Measurements from ENCODE around the gene POLA1.
A peak's percentile ranks its signal among the peaks of the same experiment; 100 is the strongest.

Gene POLA1

DNA sequence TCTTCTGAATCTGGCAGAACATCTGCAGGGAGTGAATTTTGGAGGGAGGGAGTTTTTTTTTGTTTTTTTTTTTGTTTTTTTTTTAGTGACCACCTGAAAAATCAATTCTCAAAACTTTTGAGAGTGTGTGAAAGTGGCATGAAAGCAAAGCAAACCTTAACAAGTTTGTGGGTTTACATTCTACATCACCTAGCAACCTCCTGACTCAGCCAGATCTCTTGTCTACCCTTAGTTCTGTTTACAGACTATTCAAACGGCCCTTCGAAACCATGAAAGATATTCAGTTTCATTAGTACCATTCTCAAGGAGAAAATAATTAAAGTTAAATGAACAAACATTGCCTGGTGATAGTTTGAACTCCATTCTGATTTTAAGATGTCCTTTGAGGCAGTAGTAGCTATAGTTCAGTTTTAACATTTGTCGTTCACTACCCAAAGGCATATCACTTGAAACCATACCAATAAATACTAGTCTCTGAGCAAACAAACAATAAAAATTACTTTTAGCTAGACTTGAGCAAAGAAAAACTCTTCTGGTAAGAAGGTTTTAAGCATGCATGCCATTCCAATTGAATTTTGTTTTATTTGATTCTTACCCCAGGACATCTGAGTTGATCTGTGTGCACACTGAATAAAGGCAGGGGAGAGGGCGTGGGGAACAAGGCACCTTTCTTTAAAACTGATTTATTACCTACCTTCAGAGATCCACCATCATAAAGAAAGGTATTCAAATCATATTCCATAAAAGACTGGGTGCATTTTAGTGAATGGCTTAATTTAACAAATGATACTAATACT lies 184.3 kb downstream of the POLA1 start:
- DNase-seq, result no peak

DNA sequence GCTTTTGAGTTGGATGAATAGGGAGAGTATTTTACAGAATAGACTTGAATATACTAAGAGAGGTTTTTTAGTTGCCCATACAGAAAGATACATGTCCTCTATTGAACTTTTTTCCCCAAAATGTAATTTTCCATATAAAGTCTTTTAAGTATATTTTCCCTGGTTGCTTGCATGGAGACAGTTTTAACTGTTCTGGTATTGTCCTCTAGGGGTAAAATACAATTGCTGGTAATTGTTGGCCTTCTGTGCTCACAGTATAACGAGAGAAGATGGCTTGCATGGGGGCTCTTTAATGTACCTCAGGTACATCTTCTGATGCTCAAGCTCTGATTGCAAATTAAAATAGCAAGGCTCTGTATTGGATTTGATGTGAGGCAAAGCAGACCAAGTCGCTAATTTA lies 186.0 kb downstream of the POLA1 start:
- no peak for DNase-seq

DNA sequence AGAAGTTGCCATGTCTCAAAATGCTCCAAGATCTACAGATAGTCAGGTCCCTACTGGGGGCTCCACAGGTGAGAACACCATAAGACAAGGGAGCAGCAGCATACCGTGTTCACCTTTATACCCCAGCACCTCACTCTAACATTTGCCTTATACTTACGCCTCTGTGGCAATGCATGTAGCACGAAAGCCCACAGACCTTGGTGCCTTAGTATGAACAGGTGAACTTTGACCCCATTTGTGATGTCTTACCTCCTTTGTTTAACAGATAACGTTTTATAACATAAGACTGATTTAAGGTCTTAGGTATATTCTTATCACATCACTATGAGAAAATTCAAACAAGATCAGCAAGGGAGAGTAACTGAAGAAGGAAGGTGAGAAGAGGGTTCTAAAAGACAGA lies 193.2 kb downstream of the POLA1 start:
- no peak for DNase-seq

DNA sequence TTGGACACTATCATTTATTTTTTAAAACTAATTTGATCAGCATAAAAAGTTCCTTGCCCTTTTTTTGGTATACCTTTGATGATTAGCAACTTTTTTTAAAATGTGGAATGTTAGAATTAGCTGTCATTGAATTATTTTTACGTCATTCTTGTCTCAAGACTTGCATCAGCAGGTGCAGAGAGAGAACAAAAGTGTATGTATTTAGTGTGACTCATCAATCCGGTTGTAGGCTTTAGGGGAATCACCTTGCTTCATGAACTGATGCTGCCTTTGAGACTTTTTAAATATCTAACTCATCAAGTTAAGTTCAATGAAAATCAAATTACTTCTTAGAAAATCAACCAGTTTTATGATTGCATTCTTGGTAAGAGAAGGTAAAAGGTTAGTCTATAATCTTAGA lies 197.0 kb downstream of the POLA1 start:
- no peak for DNase-seq

DNA sequence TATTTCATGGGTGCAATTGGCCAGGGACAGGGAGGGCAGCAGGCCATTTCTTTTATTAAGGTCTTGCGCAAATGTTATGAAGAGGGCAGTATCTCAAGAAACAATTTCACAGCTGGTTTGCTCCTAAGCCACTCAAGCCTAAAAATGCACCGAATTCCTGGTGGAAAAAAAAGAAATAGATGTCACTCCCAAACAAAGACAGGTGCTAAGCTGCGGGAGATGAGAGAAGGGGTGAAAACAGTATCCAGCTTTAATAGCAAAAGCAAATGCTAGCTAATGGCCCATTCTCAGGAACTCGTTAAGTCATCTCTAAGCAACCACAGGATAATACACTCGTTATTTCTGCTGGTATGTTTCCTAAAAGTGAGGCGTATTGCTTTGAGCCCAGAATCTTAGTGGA lies 205.7 kb downstream of the POLA1 start:
- DNase-seq, result no peak

DNA sequence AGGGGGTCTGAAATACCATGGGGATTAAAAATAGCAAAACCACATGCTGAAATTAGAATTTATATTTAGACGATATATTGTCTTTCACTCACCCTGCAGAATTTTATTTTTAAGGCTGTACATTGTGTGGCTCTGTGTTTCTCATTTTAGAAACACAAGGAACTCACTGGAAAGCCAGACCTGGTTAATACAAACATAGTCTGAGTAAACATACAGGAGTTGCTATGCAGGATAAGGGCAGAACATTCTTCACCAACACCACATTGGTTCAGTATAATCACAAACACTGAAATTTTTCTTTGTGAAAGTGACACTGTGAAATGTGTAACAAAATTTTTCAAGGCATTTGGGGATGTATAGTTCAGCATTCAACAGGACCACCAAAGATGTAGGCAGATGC lies 206.5 kb downstream of the POLA1 start:
- DNase-seq, result no peak

DNA sequence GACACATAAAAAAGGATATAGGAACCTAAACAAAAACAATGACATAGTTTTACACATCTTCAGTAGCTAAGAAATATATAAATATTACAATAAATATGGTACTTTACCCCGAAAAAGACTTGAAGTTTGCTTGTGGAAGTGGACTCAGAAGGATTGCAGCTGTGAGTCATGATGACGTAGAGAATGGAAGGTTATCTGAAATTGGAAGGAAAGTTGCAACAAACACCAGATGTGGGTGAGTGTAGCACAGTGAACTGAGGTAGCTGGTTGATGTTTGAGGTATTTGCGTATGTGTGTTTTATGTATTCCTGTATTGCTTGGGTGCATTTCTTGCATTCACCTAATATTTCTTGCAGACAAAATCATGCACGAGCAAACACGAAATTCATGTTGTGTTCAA lies 209.1 kb downstream of the POLA1 start:
- DNase-seq, result no peak

DNA sequence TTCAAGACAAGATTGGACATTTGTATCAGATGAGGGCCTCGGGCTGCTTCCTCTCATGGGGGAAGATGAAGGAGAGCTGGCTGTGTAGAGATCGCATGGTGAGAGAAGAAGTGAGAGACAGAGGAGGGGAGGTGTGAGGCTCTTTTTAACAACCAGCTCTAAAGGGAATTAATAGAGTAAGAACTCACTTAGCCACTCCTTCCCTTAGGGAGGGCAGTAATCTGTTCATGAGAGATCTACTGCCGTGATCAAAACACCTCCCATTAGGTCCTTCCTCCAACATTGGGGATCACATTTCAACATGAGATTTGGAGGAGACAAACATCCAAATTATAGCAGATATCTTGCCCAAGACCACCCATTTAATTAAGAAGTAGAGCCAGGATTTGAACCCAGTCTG lies 225.0 kb downstream of the POLA1 start:
- DNase-seq, result no peak

DNA sequence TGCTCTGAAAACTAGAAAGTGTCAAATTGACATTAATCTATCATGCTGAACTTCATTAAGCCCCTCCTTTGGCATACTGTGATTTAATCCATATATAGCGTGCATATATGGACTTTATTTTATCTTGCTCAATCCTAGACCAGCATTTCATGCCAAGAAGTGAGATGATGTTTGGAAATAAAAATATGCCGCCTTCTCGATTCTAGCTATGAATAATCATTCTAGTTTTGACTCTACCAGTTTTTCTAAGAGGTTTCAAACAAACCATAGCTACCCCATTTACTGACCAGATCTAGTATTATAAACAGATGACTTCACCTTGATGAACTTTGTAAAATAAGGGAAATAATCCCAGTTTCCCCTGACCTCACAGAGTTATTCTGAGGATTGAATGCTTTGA lies 227.1 kb downstream of the POLA1 start:
- DNase-seq, result no peak

DNA sequence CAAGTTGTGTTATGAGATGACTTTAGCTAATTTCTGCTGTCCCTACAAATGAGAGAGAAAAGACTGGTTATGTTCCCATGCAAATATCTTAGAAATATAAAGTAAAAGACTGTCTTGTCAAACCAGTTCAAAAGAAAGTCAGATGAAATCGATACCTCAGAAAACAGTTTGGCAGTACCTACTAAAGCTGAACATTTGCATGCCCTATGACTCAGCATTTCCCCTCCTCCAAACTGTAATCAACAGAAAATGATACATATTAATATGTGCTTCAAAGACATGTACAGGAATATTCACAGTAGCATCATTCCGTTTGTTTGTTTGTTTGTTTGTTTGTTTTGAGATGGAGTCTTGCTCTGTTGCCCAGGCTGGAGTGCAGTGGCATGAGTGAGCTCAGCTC lies 231.7 kb downstream of the POLA1 start:
- no peak for DNase-seq

DNA sequence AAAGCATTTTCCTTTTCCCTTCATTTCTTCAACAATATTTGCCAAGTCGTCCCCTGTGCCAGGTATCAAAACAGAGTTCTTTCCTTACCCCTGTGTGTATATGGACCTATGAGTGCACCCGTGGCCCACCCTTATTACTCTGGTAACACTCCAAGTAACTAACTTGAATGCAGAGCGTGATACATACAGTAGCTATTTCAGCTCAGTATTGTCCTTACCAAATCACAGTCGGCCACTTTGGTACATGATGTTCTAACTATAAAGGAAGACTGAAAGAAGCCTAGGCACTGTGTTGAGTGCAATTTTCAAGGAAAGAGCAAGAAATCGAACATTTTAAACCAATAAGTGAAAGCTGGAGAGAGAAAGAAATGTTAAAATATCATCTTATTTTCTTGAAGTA lies 233.7 kb downstream of the POLA1 start:
- DNase-seq, result no peak

DNA sequence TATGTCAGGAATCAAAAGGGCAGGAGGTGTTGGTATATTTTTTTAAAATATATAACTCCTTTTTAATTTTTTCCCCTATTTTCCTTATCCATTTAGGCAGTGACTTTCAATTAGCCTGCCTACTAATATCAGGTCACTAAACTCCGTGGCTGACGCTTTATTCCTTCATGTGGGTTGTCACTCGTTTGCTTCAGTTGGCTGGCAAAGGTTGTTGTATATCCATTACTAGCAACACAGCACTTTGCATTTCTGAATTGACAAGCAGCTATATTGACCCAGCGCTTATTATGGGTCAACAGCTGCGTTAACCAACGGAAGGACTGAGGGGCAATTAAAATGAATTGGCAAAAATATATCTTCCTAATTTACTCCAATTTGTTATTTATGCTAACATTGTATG lies 234.4 kb downstream of the POLA1 start:
- DNase-seq, result no peak

DNA sequence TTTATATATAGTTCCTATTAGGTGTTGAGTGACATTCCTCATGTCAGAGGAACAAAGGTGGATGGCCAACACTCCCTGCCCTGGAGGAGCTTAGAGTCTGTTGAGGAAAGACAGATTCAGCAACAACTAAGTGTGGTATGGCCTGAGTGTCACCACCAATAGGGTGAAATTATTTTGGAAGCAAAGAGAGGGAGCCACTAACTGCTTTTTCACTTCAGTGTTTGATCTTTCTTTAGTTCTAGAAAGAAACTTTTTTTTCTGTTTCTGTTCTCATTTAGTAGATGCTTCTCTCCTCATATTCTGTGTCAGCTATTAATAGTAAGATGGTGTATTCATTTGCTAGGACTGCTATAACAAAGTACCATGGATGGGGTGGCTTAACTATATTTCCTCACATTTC lies 240.6 kb downstream of the POLA1 start:
- DNase-seq, result no peak

DNA sequence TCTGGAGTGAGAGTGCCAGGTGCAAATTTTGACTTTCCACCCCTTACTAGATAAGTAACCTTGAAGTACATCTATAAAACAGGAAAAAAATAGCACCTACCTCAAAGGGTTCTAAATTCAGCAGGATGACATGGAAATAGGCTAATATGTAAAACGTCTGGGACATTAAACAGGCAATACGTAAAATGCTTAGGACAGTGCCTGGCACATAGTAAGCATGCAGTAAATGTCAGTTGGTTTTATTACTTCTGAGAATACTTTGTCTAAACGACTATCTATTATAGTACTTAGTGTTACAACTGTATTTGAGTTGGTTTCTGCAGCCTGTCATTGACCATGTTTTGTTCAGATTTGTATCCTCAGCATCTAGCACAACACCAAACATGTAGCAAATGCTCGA lies 251.3 kb downstream of the POLA1 start:
- DNase-seq, result no peak

DNA sequence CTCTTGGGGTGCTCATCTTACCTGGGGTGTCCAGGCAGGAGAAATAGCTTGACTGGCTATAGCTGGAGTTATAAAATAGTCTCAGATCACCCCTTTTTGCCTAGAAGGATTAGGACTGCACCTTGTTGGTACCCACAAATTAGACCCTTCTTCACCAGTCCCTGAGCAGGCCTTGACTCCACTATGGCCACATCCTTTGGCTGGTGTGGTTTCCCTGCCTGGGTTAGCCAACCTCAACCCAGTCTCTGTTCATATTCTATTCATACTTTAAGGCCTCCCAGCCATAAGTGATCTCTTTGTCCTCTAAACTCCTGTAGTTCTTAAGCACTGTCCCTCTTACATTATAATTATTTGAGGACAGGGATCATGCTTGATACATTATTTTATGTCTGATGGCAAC lies 252.7 kb downstream of the POLA1 start:
- no peak for DNase-seq

DNA sequence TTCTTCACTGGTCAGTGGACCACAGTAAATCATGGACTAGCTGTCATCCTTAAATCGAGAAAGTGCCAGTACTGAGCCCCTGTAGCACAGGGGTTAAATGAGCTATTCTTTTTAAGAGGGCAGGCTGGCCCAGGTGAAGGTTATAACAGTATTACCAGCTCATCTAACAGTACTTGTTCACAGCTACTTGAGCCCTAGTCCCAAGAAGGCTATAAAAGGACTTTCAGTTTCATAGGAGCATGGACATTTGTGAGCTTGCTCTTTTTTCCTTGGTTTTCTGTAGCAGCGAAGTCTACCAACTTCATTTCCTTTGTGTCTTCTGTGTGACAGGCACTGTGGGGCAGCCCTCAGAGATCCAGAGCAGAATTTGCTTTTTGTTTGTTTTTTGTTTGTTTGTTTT lies 261.0 kb downstream of the POLA1 start:
- DNase-seq, result no peak

DNA sequence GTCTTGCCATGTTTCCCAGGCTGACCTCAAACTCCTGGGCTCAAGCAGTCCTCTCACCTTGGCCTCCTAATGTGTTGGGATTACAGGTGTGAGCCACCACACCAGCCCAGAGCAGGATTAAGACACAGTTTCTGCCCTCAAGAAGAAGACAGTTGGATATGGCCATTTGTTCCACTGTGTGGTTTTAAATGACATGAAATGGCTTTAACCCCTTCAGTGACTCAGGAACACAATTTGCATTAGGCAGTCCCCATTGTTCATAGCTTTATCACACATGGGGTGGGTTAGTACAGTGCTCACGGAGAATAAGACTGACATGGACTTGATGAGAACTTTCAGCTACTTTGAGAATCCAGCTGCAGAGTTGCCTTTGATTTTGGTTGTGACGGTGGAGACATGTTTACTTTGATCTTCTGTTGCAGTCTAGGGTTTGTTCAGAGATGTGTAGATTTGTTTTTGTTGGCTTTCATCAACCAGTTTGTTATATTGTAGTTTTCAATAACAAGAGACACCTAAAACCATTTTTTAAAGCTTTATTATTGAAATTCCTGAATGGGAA lies 261.7 kb downstream of the POLA1 start:
- DNase-seq, result no peak

DNA sequence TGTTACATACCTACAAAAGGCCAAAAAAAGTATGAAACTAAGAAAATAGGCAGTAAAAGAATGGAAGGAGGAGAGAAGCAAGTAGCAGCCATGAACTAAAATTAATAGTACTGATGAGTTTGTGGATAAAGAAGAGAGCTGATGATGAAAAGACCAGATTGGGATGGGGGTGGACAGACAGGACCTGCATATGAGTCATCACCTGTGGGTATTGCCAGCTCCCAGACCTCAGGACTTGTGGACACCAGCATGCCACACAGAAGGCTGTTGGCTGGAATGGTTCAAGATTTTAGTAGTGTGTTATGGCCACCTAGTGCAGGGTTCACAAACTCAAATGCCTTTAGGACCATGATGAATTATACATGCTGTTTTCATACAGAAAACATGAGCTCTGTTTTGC lies 263.1 kb downstream of the POLA1 start:
- peak in 1 of 2 experiments; percentile 14 for DNase-seq

DNA sequence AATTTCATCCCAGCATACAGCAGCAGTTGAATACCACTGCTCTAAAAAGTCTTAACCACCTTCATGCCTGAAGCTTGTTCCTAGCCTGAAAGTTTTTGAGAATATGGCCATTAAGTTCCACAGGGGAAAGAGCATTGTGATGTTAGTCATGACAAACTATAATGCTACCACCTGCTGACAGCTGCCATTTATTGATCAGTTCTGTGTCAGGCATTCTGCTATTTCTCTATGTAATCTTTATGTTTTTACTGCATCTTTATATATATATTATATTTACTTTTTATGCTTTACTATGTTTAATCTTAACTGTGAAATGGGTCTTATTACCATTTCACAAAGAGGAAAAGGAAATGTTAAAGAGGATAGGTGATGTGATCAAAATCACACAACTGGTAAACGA lies 268.1 kb downstream of the POLA1 start:
- DNase-seq, result no peak

DNA sequence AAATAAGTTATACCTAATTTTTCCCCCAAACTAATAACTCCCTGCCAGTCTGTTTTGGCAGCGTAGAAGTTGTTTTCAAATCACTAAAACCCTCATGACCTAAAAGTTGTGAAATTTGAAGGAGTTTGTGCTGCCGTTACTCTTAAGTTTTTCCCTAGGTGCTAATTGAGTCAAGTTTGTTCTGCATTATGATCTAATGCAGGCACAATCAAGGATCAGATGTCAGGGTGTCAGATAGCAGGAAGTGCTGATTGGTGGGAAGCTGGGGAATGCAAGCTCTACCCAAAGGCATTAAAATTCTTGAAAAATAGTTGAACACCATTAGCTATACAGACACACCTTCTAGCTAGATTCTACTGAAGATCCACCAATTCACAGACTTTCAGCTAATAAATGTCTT lies 270.1 kb downstream of the POLA1 start:
- DNase-seq, result peak in 1 of 2 experiments; percentile 6

DNA sequence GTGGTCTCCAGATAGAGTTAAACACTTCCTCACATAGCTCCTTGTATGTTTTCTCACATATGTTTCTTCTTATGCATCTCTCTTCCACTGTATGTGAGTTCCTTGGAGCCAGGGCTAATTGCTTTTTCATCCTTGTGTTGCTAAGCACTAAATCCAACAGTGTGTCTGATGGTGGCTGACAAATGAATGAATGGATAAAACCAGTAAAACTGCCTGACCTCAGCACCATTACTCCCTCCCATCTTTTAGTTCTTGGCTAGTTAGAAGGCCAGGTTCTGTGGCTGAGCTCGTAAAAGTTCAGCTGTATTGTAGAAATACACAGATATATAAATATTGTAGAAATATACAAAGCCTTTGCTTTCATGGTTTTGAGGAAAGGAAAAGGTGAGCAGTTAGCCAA lies 271.7 kb downstream of the POLA1 start:
- DNase-seq, result no peak

DNA sequence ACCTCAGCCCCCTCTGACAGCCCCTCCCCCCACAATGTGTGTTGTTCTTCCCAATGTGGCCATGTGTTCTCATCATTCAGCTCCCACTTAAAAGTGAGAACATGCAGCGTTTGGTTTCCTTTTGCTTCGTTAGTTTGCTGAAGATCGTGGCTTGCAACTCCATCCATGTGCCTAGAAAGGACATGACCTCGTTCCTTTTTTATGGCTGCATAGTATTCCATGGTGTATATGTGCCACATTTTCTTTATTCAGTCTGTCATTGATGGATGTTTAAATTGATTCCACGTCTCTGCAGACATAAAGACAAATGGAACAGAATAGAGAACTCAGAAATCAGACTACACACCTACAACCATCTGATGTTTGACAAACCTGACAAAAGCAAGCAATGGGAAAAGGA lies 276.1 kb downstream of the POLA1 start:
- DNase-seq, result no peak

DNA sequence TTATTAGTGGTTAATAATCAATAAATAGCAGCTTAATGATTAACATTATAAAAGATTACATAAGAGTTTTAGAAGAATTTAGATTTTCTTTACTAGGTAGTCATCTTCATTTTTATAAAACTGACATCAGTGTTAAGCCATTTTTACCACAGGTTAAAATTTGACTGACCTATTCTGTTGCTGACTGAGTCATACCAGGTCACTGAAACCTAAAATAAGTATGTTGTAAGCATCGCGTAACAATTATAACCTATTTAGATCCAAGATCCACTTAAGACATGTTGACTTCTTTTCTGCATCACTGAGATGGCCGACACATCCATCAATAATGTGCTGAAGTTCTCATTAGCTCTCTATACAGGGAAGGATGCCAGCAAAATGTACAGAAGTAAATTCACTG lies 285.4 kb downstream of the POLA1 start:
- DNase-seq, result no peak

DNA sequence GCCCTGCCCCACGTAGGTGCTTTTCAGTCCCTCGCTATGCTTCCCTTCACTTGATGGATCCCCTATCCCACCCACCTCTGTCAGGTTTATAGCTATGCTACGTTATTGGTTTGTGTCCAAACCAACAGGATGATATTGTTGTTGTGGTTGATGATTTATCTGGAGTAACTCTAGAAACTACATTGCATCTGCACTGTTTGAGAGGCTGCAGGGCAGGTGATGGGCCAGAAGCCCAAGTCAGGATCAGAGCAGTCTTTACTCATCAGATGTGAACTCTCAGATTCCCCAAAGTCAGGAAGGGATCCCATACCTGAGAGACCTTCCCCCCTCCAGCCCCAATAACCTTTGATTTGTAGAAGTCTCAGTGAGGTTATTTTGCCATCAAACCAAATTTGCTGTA lies 287.3 kb downstream of the POLA1 start:
- no peak for DNase-seq

DNA sequence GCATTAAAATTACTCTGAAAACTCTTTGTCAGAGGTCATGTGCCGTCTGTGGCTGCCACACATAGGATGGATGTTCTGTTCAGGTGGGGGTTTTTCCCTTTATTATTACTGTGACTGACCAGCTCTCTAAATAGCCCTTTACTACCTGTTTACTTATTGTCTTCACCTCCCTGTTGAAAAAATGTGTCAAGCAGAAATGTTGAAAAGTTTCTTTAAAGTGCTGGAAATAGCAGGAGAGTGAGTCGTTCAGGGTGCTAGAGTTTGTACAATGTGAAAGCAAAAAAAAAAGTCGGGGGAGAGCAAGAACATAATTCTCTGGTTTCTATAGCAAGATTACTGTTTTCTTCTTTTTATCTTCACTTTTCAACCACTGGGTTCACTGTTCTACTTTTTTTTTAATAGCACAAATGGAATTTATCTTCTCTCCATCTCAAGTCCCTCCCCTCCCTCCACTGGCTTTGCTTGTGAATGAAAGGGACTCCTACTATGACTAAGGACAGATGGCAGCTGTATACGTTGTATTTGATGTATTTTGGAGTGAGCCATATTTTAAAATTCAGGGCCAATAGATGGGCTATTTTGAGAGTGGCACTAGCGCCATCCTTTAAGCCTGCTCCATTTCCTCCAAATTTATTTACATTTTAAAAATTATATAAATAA lies 288.7 kb downstream of the POLA1 start:
- peak in 1 of 2 experiments; percentile 9 for DNase-seq
